WI38 (cell line): ENCODE results near the gene RFX4.

Source experiments
- H3K4me3 ChIP-seq: 2 replicates; pipeline ENCODE4 v1.5.1; 2011; ENCODE audit warnings: low read depth, mild to moderate bottlenecking, control low read depth, low read length
- TF ChIP-seq, protein P1 (sequence below): IDR thresholded peaks from 2 replicates; pipeline ENCODE4 v1.5.1; 2012; ENCODE audit warnings: low read depth, mild to moderate bottlenecking, control low read depth, low read length

The RFX4 gene

DNA sequence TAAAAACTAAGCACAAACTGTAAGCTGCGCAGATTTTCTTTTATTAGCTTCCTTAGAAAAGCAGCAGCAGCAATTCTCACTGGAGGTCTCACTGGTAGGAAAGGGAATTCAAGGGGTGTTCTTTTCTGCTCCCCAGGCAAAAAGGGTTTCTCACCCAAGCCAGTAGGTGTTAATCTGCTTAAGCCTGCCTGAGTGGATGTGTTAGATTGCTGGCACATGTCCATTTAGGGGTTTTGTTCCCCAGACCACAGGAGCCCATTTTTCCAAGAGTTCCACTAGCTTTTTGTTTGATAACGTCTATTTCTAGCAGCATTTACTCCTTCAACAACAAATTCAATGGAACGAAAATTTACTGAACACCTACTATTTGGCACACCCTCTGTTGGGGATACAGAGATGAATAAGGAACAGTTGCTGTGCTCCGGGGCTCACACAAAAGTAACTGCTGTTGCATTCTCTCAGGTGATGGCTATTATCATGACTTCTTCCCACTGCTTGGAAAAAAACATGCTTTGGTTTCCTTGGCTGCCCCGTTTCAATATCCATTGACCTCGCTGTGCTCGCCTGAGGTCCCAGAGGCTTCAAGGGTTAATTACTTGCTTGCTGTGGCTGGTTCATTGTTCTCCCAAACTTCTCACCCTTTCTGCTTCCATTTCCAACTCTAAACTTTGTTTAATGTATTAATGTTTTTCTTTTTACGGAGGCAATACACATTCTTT lies 160.6 kb downstream of the RFX4 start:
- H3K4me3 ChIP-seq: no peak overlapping the region
- TF ChIP-seq, protein P1, sequence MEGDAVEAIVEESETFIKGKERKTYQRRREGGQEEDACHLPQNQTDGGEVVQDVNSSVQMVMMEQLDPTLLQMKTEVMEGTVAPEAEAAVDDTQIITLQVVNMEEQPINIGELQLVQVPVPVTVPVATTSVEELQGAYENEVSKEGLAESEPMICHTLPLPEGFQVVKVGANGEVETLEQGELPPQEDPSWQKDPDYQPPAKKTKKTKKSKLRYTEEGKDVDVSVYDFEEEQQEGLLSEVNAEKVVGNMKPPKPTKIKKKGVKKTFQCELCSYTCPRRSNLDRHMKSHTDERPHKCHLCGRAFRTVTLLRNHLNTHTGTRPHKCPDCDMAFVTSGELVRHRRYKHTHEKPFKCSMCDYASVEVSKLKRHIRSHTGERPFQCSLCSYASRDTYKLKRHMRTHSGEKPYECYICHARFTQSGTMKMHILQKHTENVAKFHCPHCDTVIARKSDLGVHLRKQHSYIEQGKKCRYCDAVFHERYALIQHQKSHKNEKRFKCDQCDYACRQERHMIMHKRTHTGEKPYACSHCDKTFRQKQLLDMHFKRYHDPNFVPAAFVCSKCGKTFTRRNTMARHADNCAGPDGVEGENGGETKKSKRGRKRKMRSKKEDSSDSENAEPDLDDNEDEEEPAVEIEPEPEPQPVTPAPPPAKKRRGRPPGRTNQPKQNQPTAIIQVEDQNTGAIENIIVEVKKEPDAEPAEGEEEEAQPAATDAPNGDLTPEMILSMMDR: no peak

DNA sequence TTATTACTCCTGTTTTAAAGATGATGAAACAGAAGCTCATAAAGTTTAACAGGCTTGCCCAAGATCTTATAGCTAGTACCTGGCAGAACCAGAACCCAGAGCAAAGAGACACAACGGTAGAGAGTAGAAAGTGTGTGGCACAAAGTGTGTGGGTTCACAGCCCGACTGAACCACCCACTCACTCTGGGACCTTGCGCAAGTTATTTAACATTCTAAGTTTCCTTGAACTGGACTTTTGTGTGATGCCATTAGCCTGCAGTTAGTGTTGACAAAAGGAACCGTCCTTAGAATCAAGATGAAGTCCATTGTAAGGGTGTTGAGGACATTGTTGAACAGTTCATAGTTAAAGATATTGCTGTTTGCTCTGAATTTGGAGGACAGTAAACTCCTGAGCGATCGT lies 161.8 kb downstream of the RFX4 start:
- no peak overlapping the region for H3K4me3 ChIP-seq
- TF ChIP-seq, protein P1: no peak

DNA sequence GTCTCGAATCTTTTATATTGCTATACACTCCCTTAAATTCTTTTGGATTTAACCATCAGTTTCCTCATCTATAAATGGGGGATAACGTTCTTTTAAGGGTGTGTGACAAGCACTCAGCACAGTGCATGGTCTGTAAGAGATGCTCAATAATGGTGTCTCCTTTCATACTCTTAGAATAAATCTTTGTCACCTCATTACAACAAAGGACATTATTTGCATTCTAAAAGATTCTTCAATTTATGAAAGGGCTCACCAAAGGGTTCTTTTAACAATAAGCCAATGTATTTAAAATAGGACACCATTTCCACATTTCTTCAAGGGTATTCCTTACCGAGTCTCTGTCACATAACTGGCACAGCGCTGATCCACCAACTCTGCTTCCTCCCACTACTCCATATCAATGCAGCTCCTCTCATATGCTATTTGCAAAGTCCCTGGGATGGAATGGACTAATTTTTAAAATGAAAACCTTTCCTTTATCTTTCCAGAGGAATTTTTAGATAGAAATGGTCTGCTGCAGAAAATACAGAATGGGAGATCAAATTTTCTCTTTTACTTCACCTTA lies 162.5 kb downstream of the RFX4 start:
- no peak overlapping the region for H3K4me3 ChIP-seq
- TF ChIP-seq, protein P1: no peak

DNA sequence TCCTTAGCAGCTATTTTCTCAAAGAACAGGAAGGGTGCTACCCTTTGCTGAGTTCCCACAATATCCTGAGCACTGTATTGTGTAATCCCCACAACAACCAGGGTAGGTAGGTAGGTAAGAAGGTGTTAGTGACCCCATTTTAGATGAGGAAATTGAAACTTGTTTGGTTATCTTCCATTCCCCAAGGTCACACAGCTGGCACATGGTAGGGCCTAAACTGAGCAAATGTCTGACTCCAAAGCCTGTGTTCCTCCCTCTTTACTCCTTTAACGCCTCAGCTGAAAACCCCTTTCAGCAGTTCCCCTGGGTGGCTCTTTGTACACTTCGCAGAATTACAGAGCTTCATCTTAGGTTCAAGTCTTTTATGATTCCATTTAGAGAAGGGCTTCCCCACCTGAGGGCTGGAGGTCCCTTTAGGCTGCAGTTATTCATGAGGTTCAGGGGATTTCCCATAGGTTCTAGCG lies 165.2 kb downstream of the RFX4 start:
- no peak overlapping the region for H3K4me3 ChIP-seq
- TF ChIP-seq, protein P1: no peak

DNA sequence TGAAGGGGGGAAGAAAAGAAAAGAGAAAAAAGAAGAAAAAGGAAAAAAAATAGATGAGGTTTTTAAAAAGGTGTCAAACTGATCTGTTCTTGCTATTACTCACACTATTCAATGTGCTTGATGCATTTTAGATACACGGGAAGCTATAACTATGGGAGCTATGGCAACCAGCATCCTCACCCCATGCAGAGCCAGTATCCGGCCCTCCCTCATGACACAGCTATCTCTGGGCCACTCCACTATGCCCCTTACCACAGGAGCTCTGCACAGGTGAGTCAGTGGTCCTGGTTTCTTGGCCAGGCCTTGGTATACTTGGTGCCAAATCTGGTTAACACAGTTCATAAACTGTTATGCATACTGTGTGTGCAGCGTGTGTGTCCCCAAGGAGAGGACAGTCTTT lies 167.7 kb downstream of the RFX4 start:
- no peak overlapping the region for H3K4me3 ChIP-seq
- TF ChIP-seq, protein P1: no peak

DNA sequence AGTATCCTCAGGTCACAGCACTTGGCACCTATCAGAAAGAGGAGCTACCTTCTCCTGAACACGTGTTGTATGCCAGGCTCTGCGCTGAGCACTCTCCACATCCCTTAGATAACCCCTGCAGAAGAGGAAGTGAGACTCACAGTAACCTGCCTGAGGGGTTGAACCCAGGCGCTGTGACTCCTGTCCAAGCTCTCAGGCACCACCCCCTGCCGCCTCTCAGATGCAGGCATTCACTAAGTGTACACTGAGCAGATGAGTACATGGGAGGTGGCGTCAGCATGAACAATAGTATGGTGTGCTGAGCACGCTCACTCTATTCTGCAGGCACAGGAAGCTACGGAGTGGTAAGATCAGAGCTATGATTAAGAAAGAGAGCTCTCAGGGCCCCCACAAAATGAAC lies 170.7 kb downstream of the RFX4 start:
- TF ChIP-seq, protein P1: no peak
- no peak overlapping the region for H3K4me3 ChIP-seq

DNA sequence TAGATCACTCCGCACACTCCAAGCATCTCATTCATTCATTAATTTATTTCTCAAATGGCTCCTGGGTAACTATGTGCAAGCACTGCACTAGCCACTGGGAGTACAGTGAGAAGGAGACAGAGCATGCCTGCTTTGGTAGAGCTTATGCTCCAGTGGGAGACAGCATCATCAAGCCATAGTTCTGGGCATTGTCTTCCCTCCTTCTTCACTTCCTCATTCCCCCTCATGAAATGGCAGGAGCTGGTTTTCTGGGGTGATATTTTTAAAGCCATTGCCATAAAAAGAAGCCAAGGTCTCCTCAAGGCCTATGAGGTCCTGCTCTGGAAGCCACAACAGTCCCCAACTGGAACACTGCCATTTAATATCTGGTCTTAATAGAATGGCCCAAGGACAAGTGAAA lies 171.5 kb downstream of the RFX4 start:
- TF ChIP-seq, protein P1: no peak

More for the DNA sequence above, 171.5 kb downstream of the RFX4 start:
- H3K4me3 ChIP-seq: no peak overlapping the region
